IPS-NIHi7 (cell line): ENCODE results near the gene HTRA3.

ENCODE experiments used
- DNase-seq: peaks from one replicate; pipeline ENCODE4 v3.0.0; 2012; ENCODE audit warnings: mixed read lengths; ENCODE audit errors: extremely low spot score

HTRA3 gene

DNA sequence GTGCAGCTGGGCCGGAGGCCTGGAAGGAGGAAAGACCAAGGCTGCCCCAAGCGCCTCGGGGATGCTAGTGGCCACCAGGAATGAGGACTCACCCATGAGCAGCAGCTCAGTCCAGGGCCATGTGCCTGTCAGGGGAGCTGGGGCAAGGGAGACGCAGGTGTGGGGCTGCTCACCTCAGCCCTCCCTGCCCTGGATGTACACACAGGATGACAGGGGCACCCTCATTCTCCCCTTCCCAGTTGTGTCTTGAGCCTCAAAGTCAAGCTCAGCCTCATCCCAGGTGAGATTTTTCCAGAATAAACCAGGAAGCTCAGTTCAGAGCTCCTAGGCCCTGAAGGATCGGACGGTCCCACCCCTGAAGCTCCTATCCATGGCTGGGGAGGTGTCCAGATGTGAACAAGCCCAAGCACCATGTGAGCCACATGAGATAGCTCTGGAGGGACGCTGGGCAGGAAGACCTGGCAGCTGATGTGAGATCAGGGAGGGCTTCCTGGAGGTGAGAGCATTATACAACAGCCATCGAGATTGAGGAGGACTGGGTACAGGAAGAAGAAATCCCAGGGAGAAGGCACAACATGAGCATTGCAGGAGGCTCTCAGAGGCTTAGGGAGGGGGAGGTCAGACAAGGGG, 23.0 kb downstream of the HTRA3 start:
- no peak for DNase-seq

DNA sequence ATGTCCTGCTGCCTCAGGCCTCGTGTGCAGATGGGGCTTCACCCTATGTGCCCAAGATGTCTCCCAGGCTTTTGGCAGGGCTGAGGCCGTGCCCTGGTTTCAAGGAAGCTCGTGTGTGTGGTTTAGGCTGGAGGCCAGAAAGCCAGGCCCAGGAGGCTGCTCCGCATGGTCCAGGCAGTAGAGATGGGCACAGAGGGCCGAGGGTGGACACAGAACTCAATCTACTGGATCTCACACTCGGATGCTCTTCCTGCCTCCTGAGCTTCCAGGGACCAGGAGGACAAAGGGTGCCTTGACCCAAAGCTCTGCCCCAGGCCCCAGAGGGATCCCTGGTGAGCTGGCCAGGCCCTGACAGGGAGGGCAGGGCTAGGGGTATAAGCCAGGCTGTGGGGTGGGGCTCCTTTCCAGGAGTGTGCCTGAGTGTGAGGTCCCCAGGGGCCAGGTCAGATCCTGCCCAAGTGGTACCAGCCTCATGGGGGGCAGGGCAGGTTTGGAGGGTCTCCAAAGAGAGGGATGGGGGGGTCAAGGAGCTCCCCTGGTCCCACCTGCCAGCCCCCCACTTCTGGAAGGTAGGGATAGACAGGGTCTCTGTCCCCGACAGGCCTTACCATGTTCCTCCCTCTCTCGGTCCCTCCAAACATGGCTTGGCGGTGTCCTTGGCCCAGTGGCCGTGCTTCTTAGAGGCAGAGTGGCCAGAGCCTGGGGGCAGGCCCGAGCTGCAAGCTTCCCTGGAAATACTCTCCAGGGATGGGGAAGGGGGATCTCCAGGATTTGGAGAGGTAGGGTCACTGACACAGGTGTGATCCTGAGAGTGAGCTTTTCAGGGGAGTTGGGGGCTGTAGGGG, 23.8 kb downstream of the HTRA3 start:
- DNase-seq: no peak

DNA sequence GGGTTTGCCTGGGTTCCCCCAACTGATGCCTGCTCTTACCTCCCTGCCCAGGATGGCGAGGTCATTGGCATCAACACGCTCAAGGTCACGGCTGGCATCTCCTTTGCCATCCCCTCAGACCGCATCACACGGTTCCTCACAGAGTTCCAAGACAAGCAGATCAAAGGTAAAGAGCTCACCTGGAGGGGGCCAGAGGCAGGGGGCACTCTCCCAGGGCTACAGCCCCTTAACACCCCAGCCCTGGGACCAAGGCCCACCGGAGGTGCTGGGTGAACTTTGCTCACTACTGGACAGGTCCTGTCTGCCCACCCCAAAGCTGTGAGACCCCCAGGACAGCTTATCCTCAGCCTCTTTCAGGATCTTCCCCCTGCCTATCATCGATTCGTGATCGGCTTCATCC, 24.5 kb downstream of the HTRA3 start:
- DNase-seq: no peak

DNA sequence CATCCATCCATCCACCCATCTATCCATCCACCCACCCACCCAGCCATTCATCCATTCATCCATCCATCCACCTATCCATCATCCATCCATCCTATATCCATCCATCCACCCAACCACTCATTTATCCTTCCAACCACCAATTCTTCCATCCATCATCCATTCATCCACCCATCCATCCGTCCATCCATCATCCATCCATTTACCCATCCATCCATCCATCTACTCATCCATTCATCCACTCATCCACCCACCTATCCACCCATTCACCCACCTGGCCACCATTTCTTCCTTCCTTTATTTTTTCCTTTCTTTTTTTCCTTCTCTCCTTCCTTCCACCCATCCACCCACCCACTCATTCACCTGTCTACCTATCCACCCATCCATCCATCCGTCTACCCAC, 25.2 kb downstream of the HTRA3 start:
- no peak for DNase-seq

DNA sequence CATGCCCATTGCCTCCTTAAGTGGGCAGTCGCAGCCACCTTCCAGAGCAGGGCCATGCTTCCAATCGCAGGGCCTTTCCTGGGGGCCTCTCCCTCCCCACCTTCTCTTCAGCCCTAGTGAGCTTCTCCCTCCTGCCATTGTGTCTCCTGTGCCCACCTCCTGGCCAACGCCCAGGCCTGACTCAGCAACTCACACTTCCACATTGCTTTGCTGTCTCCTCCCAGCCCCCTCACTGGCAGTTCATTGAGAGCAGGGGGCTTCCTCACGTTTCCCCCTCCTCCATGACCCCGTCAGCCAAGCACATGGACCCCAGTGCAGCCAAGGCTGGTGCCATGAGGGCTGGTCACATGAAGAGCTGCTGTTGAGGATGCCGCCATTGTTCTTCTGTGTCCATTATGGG, 25.9 kb downstream of the HTRA3 start:
- no peak for DNase-seq

DNA sequence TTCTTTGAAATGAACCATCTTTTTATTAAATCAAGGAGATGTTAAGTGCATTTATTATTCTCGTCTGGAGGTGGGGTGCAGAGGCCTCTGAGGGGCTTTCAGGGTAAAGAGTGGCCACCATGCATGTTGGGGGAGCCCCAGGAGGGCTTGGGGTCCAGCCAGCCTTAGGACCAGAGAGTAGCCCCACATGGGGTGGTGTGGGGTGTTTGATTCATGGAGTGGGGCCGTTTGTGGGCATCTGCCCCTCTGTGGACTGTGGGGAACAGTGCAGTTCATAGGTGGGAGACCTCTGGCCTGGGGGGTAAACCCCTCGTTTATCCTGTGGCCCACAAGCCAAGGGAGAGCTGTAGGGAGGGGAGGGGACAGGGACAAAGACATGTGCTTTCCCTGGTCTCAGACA, 26.9 kb downstream of the HTRA3 start:
- DNase-seq: no peak

DNA sequence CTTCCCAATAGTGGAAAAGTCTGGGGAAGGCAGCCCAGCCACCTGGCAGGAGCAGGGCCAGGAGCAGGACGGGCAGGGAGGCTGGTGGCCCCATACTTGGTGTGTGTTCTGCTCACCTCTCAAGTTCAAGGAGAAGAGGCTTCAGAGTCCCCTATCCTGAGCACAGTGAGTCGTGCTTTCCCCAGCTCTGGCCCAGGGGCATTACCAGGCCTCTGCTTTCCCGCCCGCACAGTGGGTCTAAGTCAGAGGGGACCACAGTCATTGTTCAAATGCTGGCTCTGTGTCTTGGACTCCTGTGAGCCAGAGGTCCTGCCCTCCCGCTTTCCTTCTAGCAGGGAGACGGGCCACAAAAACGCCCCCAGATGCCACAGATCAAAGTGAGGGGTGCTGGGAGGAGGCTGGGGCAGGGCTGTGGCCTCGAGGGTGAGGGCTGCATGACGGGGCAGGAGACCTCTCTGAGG, 27.6 kb downstream of the HTRA3 start:
- no peak for DNase-seq

DNA sequence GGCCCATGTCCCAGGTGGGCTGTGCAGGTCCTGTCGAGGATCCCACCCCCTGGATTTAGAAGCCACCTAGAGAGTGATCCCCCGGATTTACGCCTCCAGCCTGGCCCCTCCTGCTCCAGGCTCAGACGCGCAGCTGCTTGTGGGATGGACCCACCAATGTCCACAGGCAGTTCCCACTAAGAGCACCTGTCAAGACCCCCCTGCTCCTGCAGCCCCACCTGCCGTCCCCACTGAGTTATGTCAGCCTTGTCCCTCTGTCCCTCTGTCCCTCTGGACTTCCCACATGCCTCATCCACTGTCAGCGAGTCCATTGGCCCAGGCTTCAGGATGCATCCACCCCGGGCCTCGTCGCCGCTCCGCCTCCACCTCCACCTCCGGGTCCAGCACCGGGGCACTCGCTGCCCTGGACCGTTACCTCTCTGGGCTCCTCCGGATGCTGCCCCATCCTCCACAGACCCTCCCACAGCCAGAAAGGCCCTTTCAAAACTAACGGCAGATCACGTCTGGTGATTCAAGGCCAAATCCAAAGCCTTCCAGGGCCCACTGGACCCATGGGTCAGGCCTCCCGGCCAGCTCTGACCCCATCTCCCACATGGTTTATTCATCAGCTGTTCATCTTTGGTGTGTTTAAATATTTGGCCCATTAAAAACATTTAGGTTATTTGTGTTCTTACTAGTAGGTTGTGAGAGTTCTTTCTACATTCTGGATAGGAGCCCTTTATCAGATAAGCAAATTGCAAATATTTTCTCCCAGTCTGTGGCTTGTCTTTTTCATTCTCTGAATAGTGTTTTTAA, 28.3 kb downstream of the HTRA3 start:
- DNase-seq: no peak

DNA sequence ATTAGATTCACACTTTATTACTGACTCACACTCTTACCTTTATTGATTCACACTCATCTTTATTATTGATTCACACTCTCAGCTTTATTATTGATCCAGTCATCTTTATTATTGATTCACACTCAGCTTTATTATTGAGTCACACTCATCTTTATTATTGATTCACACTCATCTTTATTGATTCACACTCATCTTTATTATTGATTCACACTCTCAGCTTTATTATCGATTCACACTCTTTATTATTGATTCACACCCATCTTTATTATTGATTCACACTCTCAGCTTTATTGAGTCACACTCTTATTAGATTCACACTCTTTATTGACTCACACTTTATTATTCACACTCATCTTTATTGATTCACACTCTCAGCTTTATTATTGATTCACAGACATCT, 31.3 kb downstream of the HTRA3 start:
- DNase-seq: no peak

DNA sequence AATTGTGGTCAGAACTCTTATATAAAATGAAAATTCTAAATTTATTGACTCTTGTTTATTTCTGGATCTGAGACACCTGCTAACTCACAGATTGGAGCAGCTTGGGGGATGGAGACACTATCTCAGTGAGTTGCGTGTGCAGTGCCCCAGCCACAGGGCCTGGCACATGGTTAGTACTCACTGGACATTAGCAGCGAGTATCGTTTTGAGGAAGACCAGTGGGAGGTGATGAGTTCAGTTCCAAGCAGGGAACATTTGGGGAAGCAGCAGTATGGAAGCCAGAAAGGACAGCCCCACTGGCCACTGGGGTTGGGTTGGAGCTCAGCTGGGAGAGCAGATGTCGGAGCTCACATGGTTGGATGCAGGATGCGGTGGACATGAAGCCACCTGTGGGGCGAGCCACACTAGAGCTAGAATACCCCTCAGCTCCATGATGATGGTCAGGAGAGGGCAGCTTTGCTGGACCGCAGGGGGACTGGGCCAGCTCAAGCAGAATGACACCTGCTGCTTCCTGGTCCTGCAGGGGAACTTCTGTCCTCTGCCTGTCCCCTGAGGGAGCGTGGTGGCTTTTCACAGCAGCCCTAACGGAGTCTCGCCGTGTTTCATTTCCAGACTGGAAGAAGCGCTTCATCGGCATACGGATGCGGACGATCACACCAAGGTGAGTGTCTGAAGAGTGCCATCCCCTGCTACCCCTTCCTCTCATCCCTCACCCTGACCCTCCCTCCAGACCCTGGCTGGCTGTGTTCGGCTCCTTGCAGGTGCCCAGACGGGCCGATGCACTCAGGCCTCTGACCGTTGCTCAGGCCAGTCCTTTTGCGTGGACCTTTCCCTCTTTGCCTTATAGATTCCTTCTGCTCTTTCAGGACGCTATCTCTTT, 32.5 kb downstream of the HTRA3 start:
- no peak for DNase-seq

DNA sequence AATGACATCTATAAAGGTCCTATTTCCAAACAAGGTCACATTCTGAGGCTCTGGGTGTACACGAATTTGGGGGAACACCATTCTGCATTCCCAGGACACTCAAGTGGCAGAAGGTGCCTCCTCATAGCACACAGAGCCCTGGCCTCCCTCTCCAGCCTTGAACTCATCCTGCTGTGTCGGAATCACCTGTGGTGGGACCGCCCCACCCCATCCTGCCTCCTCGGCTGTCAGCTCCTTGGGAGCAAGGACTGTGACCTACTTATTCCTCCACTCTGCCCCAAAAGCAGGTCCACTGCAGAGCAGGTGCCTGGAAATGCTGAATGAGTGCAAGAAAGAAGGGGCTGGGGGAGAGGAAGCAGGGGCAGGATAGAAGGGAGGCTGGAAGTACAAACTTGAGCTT, 33.5 kb downstream of the HTRA3 start:
- no peak for DNase-seq

DNA sequence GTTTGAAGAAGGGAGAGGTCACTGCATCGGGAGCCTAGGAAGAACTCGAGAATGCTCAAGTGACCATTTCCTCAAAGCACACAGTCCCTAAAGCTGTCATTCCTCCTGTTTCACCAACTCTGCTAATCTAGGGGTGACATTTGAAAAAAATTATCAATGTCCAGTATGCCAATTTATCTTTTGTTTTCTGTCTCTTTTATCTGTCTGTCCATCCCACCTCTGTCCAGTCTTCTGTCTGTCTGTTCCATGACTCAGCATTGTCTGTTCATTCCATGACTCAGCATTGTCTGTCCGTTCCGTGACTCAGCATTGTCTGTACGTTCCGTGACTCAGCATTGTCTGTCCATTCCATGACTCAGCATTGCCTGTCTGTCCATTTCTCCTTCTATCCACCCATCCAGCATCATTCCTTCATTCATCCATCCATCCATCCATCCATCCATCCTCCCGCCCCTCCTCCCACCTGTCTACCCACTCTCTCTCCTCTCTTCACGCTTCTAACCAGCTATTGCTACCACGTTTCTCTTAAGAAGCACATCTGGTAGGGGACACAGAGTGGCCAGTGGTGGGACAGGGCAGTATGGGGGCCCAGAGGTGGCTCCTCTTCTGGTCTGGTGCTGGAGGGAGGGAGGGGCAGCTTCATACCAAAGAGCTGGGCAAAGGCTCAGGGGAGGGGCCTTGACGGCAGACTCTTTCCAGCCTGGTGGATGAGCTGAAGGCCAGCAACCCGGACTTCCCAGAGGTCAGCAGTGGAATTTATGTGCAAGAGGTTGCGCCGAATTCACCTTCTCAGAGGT, 34.1 kb downstream of the HTRA3 start:
- no peak for DNase-seq

DNA sequence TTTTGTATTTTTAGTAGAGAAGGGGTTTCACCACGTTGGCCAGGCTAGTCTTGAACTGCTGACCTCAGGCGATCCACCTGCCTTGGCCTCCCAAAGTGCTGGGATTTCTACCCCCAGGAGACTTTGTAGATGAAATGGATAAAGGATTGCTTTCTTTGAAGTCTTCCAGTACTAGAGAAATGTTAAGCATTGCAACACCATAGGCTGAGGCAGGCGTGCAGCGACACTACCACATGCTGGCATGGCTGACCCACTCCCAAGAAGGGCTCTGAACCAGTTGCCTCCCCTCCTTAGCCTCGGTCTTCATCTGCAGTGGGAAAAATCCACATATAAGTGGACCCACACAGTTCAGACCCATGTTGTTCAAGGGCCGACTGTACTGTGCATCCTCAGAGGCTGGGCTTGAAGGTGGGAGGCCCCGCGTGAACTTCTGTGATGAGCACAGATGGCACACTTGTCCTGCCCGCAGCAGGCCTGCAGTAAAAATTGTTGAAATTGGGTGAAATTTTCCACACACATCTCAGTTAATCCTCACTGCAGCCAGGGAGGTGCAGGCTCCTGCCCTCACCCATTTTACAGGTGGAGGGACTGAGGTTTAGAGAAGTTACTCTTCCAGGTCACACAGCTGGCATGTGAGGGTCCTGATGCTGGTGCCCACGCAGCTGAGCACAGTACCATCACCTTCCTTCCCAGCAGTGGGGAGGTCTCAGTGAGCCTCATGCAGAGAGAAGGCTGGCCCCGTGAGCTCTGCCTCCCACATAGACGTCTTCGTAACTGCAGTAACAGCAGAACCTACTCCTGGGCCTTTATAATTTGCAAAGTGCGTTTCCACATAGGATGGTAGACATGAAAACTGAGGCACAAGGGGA, 35.5 kb downstream of the HTRA3 start:
- no peak for DNase-seq

DNA sequence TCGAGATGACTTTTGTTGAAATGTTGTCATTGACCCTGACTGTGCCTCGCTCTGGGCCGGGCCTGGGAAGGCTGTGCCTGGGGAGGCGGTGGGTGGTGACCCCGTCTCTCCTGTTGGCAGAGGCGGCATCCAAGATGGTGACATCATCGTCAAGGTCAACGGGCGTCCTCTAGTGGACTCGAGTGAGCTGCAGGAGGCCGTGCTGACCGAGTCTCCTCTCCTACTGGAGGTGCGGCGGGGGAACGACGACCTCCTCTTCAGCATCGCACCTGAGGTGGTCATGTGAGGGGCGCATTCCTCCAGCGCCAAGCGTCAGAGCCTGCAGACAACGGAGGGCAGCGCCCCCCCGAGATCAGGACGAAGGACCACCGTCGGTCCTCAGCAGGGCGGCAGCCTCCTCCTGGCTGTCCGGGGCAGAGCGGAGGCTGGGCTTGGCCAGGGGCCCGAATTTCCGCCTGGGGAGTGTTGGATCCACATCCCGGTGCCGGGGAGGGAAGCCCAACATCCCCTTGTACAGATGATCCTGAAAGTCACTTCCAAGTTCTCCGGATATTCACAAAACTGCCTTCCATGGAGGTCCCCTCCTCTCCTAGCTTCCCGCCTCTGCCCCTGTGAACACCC, 36.4 kb downstream of the HTRA3 start:
- no peak for DNase-seq

DNA sequence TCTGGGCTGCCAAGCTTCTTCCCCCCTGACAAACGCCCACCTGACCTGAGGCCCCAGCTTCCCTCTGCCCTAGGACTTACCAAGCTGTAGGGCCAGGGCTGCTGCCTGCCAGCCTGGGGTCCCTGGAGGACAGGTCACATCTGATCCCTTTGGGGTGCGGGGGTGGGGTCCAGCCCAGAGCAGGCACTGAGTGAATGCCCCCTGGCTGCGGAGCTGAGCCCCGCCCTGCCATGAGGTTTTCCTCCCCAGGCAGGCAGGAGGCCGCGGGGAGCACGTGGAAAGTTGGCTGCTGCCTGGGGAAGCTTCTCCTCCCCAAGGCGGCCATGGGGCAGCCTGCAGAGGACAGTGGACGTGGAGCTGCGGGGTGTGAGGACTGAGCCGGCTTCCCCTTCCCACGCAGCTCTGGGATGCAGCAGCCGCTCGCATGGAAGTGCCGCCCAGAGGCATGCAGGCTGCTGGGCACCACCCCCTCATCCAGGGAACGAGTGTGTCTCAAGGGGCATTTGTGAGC, 37.0 kb downstream of the HTRA3 start:
- DNase-seq: peak; percentile 35

DNA sequence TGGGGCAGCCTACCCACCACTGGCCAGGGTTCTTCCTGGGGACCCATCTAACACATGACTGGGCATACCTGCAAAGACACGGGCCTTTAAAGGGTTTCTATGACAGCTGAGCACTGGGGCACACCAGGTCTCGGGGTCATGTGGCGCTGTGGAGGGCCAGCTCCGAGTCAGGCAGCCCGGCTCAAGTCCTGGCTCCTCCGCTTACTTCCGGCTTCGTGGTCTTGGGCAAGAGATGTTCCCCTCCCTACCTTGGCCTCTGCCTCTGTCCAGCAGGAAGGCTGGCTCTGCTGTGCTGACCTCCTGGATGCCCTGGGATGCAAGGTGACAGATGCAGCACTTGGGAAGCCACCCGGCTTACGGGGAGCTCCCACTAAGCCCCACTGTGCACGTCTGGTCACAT, 37.6 kb downstream of the HTRA3 start:
- no peak for DNase-seq

DNA sequence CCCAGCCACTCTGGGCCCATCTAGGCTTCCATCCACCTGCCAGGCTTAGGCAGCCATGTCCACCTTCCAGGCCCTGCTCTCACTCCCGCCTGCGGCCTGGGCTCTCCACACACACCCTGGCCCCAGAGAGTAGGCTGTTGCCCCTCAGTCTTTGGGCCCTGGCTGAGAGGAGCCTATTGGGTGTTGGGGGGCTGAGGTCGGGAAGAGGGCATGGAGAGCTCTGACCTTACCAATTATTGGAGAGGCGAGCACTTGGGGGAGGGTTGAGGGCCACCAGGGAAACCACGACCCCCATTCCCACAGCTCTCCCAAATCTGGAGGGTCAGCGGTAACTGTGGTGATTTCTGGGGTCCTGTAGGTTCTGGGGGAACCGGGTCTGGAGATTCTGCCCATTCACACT, 38.2 kb downstream of the HTRA3 start:
- DNase-seq: no peak

DNA sequence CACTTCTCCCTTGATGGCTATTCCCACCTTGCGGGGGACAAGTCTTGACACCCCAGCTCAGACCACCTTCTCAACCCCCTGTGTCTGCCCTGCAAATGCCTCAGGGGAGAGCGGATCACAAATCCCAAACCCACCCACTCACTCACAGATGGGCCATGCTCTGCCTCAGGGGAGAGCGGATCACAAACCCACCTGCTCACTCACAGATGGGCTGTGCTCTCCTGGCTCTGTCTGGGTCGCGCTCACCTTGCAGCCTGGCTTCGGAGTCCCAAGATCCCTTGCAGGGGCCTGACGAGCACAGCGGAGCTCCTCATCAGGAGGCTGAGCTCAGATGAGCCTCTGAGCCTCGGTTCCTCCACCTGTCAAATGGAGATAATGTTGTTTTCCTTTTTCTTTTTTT, 38.6 kb downstream of the HTRA3 start:
- no peak for DNase-seq
